Measurements from ENCODE around the gene CTNND2.

DNA sequence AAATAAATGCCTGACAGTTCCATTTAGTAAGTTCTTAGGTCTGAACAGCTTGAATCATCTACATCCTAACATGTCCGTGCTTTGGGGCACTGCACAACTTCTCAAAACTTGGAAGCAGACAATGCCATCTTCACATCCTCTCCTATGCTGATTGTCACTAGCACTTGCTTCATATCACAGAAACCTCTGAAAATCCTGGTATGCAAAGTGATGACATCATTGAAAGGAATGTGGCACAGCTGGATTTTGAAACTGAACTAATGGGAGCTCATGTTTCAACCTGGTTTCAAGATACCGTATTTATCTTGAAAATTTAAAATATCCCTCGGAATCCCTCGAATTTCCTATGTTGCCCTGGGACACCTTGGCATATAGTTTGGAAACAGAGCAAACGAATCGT is 653.0 kb downstream of the CTNND2 start:
- TF ChIP-seq TAF1 (IDR thresholded peaks at IDR 0.05; ENCODE audit: low read depth), result no peak
- TF ChIP-seq, protein P1, sequence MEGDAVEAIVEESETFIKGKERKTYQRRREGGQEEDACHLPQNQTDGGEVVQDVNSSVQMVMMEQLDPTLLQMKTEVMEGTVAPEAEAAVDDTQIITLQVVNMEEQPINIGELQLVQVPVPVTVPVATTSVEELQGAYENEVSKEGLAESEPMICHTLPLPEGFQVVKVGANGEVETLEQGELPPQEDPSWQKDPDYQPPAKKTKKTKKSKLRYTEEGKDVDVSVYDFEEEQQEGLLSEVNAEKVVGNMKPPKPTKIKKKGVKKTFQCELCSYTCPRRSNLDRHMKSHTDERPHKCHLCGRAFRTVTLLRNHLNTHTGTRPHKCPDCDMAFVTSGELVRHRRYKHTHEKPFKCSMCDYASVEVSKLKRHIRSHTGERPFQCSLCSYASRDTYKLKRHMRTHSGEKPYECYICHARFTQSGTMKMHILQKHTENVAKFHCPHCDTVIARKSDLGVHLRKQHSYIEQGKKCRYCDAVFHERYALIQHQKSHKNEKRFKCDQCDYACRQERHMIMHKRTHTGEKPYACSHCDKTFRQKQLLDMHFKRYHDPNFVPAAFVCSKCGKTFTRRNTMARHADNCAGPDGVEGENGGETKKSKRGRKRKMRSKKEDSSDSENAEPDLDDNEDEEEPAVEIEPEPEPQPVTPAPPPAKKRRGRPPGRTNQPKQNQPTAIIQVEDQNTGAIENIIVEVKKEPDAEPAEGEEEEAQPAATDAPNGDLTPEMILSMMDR (IDR thresholded peaks at IDR 0.05; ENCODE audit: poor library complexity, severe bottlenecking), result no peak
- TF ChIP-seq, protein P2, sequence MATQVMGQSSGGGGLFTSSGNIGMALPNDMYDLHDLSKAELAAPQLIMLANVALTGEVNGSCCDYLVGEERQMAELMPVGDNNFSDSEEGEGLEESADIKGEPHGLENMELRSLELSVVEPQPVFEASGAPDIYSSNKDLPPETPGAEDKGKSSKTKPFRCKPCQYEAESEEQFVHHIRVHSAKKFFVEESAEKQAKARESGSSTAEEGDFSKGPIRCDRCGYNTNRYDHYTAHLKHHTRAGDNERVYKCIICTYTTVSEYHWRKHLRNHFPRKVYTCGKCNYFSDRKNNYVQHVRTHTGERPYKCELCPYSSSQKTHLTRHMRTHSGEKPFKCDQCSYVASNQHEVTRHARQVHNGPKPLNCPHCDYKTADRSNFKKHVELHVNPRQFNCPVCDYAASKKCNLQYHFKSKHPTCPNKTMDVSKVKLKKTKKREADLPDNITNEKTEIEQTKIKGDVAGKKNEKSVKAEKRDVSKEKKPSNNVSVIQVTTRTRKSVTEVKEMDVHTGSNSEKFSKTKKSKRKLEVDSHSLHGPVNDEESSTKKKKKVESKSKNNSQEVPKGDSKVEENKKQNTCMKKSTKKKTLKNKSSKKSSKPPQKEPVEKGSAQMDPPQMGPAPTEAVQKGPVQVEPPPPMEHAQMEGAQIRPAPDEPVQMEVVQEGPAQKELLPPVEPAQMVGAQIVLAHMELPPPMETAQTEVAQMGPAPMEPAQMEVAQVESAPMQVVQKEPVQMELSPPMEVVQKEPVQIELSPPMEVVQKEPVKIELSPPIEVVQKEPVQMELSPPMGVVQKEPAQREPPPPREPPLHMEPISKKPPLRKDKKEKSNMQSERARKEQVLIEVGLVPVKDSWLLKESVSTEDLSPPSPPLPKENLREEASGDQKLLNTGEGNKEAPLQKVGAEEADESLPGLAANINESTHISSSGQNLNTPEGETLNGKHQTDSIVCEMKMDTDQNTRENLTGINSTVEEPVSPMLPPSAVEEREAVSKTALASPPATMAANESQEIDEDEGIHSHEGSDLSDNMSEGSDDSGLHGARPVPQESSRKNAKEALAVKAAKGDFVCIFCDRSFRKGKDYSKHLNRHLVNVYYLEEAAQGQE (IDR thresholded peaks at IDR 0.05; ENCODE audit: borderline replicate concordance), result no peak
- TF ChIP-seq SMC3 (conservative IDR thresholded peaks at IDR 0.05; ENCODE audit: poor library complexity), result no peak
